K562 (cell line): ENCODE measurements around the gene RBM28. TPM values are rescaled to one million over a fixed set of nuclear protein-coding genes. Genes with fewer than 3 reads are reported as not detected.

ENCODE experiments used
- ATAC-seq: fragments of 200-7000 bp; cut with Tn5 transposase; 3 replicates; pipeline ENCODE4 v1.9.1; 2020; ENCODE audit warnings: moderate library complexity
- BruUV-seq: library from RNA; stranded (reverse); fragments of 400-500 nt; replicated peaks from 2 replicates; lab custom pipeline; 2021; lab: Mats Ljungman, UMichigan
- CTCF ChIA-PET: fragments of 300-600 bp; formaldehyde crosslinking; extraction: SDS; loops from one replicate; lab custom pipeline; 2021; ENCODE audit warnings: low intra/inter-chr PET ratio; lab: Yijun Ruan, JAX
- POLR2A ChIA-PET: fragments of 300-600, 350-650 bp; sonication (Branson Sonifier 250); formaldehyde crosslinking; extraction: SDS; loops from one replicate; lab custom pipeline; 2021; ENCODE audit warnings: antibody characterized with exemption, inconsistent platforms; lab: Yijun Ruan, JAX
- DNase-seq, 4 experiments: peaks; one replicate each; pipeline versions ENCODE4 v3.0.0 to v3.0.0-alpha.2; 2011 to 2018; ENCODE audit warnings: low spot score in 3 of 4, mixed read lengths in 3 of 4; ENCODE audit errors: extremely low read depth in 1 of 4
- FAIRE-seq: peaks from 2 replicates; lab custom pipeline; 2011; peaks lifted over from hg19 to GRCh38; lab: Jason Lieb, UNC
- H2AFZ ChIP-seq: 2 replicates; pipeline ENCODE4 v1.6.0; 2011; ENCODE audit warnings: low read depth, low read length, control low read depth, inconsistent platforms
- H3K27ac ChIP-seq: fragments of 200-600 bp; 3 replicates; pipeline ENCODE4 v1.8.0; 2011; ENCODE audit warnings: low read depth, mild to moderate bottlenecking, control low read depth, inconsistent platforms, low read length, moderate library complexity, mixed read lengths; ENCODE audit errors: extremely low read depth
- H3K27me3 ChIP-seq, 2 experiments: fragments of 300-600 bp in 1 of 2; 2 replicates in 1 of 2; 3 replicates in 1 of 2; pipeline versions ENCODE4 v1.6.0 to v1.8.0; 2011; ENCODE audit warnings: inconsistent platforms in 2 of 2, low read length in 2 of 2, mild to moderate bottlenecking in 1 of 2, mixed read lengths in 1 of 2, moderate library complexity in 1 of 2; ENCODE audit not compliant: control insufficient read depth in 2 of 2, insufficient read depth in 2 of 2
- H3K36me3 ChIP-seq: fragments of 300-600 bp; 3 replicates; pipeline ENCODE4 v1.8.0; 2011; ENCODE audit warnings: mild to moderate bottlenecking, low read length, inconsistent platforms; ENCODE audit not compliant: control insufficient read depth, insufficient read depth
- H3K4me1 ChIP-seq, 2 experiments: fragments of 200-600 bp in 1 of 2; replicated peaks in 1 of 2; 2 replicates in 1 of 2; 3 replicates in 1 of 2; pipeline versions ENCODE4 v1.5.1 to v1.8.0; 2011; ENCODE audit warnings: inconsistent platforms in 2 of 2, low read length in 2 of 2, mild to moderate bottlenecking in 1 of 2, mixed read lengths in 1 of 2, moderate library complexity in 1 of 2; ENCODE audit not compliant: control insufficient read depth in 2 of 2, insufficient read depth in 2 of 2
- H3K4me2 ChIP-seq: 2 replicates; pipeline ENCODE4 v1.6.1; 2011; ENCODE audit warnings: low read length, control low read depth, inconsistent platforms, mixed read lengths; ENCODE audit not compliant: insufficient read depth
- H3K4me3 ChIP-seq: fragments of 200-600 bp; sonication (generic), shearing (Covaris generic); 2 replicates; pipeline ENCODE4 v1.5.1; 2016; ENCODE audit warnings: control low read depth, inconsistent platforms
- H3K79me2 ChIP-seq: fragments of 200-600 bp; 3 replicates; pipeline ENCODE4 v1.8.0; 2011; ENCODE audit warnings: low read length, inconsistent platforms; ENCODE audit not compliant: control insufficient read depth, insufficient read depth
- H3K9ac ChIP-seq, 2 experiments: 2 replicates each; pipeline versions ENCODE4 v1.6.0 to v1.6.1; 2011; ENCODE audit warnings: low read depth in 2 of 2, low read length in 2 of 2, control low read depth in 1 of 2, inconsistent platforms in 1 of 2, mild to moderate bottlenecking in 1 of 2, mixed read lengths in 1 of 2; ENCODE audit not compliant: insufficient read depth in 1 of 2
- H3K9me1 ChIP-seq: one replicate; pipeline ENCODE4 v1.6.0; 2011; ENCODE audit warnings: inconsistent platforms, mild to moderate bottlenecking, low read length, moderate library complexity; ENCODE audit not compliant: control insufficient read depth, insufficient read depth
- H3K9me3 ChIP-seq: replicated peaks from 2 replicates; pipeline ENCODE4 v1.5.1; 2011; ENCODE audit warnings: low read depth, low read length, inconsistent platforms; ENCODE audit not compliant: control insufficient read depth, insufficient read depth
- H4K20me1 ChIP-seq: replicated peaks from 2 replicates; pipeline ENCODE4 v1.6.1; 2011; ENCODE audit warnings: low read length, inconsistent platforms, mixed read lengths; ENCODE audit not compliant: control insufficient read depth, insufficient read depth
- ARID1B ChIP-seq: fragments of 450-650 bp; IDR thresholded peaks from 2 replicates; pipeline ENCODE4 v1.6.1; 2016; ENCODE audit warnings: antibody characterized with exemption, mild to moderate bottlenecking, inconsistent platforms
- ATF7 ChIP-seq: fragments of 450-650 bp; IDR thresholded peaks from 2 replicates; pipeline ENCODE4 v1.7.1; 2014; ENCODE audit warnings: mild to moderate bottlenecking, moderate library complexity
- CTBP1 ChIP-seq: fragments of 450-650 bp; IDR thresholded peaks from 2 replicates; pipeline ENCODE4 v1.6.1; 2016; ENCODE audit warnings: borderline replicate concordance
- GTF2E2 ChIP-seq: fragments of 200-800 bp; sonication (Bioruptor generic); IDR thresholded peaks from 2 replicates; pipeline ENCODE4 v1.6.1; 2016; ENCODE audit warnings: missing genetic modification characterization, missing compliant biosample characterization
- KDM1A ChIP-seq, 2 experiments: fragments of 450-650 bp; IDR thresholded peaks; 2 replicates each; pipeline ENCODE4 v1.6.1; 2016; ENCODE audit warnings: mild to moderate bottlenecking in 2 of 2
- KLF6 ChIP-seq: fragments of 250-450 bp; sonication (Bioruptor Pico); IDR thresholded peaks from 2 replicates; pipeline ENCODE4 v1.4.0; 2020; ENCODE audit warnings: mild to moderate bottlenecking, moderate library complexity, borderline replicate concordance
- NCOA4 ChIP-seq: fragments of 450-650 bp; IDR thresholded peaks from 2 replicates; pipeline ENCODE4 v1.6.1; 2018; ENCODE audit warnings: mild to moderate bottlenecking; ENCODE audit not compliant: partially characterized antibody
- TAF9B ChIP-seq: fragments of 450-650 bp; IDR thresholded peaks from 2 replicates; pipeline ENCODE4 v1.6.1; 2018; ENCODE audit warnings: mild to moderate bottlenecking; ENCODE audit not compliant: partially characterized antibody
- TEAD2 ChIP-seq: fragments of 450-650 bp; IDR thresholded peaks from 2 replicates; pipeline ENCODE4 v1.6.1; 2016; ENCODE audit warnings: missing genetic modification characterization, control low read depth, missing compliant biosample characterization
- TFAM ChIP-seq: fragments of 250-450 bp; sonication (Bioruptor Pico); conservative IDR thresholded peaks from 2 replicates; pipeline ENCODE4 v1.5.0; 2021; ENCODE audit warnings: mild to moderate bottlenecking, moderate library complexity
- WGBS: fragments of 100-300 bp; shearing (Covaris generic); methylation state at CpG from one replicate; pipeline ENCODE4 v1.1.6; 2016; ENCODE audit warnings: low coverage, mixed read lengths; ENCODE audit not compliant: insufficient coverage; ENCODE audit errors: missing lambda C conversion rate; 5-methylcytosine and 5-hydroxymethylcytosine counted together
- in situ Hi-C: fragments of 300-500 bp; cut with MboI; formaldehyde crosslinking; loops from 4 replicates; pipeline ENCODE4 v1.15.0; 2018; ENCODE audit warnings: inconsistent platforms, mixed read lengths
- intact Hi-C: fragments of 100-400 bp; cut with micrococcal nuclease; formaldehyde crosslinking; loops from 2 replicates; pipeline ENCODE4 v1.14.2; 2022
- polyA plus RNA-seq, 8 experiments: library from polyadenylated mRNA; depleted of rRNA in 4 of 8; stranded (reverse) in 5 of 8; unstranded in 3 of 8; fragments of >200 nt; fragmentation: Nextera tagmentation in 2 of 8; fragmentation: Illumina TruSeq in 1 of 8; extraction: Ambion mirVana in 2 of 8; extraction: Trizol in 1 of 8; gene quantifications; 2 replicates each; pipeline versions ENCODE4 v1.2.1 to v1.2.3, GENCODE V29; 2011 to 2014; ENCODE audit warnings: inconsistent platforms in 1 of 8, missing spikeins in 1 of 8
- total RNA-seq, 7 experiments: library from RNA; depleted of rRNA in 6 of 7; stranded (reverse); fragments of >200 nt in 6 of 7; fragmentation: Illumina TruSeq in 2 of 7; extraction: Trizol in 2 of 7; gene quantifications; 2 replicates each; pipeline versions ENCODE4 v1.2.1 to v1.2.3, GENCODE V29; 2011 to 2021; ENCODE audit warnings: low replicate concordance in 1 of 7
- TF ChIP-seq, protein P1 (sequence below): fragments of 150-350 bp; IDR thresholded peaks from 2 replicates; pipeline ENCODE4 v1.6.1; 2014; ENCODE audit warnings: low read depth, mild to moderate bottlenecking, low read length, borderline replicate concordance

Gene RBM28
- total and polyA plus RNA-seq, 9 of the 15 experiments (the other 6 are each of a cell fraction or from before 2014, with no cell fraction given), result 65.8 to 213 (median 138) TPM

DNA sequence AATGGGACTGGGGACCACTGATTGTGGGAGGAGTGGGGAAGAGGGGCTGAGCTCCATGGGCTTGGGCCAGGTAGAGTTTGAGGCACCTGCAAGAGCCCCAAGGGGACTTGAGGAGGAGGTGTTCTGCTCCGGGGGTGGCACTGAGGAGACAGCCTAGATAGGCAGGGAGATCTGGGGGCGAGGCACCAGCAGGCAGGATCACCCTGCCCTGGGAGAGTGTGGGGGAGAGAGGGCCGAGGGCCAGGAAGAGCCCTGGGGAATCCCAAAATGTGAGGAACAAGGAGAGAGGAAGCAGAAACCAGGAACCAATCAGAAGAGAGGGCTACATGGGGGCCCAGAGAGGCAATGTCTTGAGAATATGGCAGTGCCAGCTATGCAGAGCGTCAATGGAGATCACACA is 68.0 kb downstream of the RBM28 start:
- no peak for DNase-seq
- no peak for ATAC-seq
- intact Hi-C loops, result no loop called here
- H3K27ac ChIP-seq, result no peak overlapping the region
- TF ChIP-seq ATF7 (no peak), TFAM (CRISPR knock-in tag) (no peak), NCOA4 (no peak), ARID1B (no peak), TAF9B (no peak), GTF2E2 (tag) (no peak), KDM1A (IDR thresholded peaks at IDR 0.05) (no peak), CTBP1 (no peak), TEAD2 (tag) (no peak), KLF6 (no peak)
- TF ChIP-seq, protein P1, sequence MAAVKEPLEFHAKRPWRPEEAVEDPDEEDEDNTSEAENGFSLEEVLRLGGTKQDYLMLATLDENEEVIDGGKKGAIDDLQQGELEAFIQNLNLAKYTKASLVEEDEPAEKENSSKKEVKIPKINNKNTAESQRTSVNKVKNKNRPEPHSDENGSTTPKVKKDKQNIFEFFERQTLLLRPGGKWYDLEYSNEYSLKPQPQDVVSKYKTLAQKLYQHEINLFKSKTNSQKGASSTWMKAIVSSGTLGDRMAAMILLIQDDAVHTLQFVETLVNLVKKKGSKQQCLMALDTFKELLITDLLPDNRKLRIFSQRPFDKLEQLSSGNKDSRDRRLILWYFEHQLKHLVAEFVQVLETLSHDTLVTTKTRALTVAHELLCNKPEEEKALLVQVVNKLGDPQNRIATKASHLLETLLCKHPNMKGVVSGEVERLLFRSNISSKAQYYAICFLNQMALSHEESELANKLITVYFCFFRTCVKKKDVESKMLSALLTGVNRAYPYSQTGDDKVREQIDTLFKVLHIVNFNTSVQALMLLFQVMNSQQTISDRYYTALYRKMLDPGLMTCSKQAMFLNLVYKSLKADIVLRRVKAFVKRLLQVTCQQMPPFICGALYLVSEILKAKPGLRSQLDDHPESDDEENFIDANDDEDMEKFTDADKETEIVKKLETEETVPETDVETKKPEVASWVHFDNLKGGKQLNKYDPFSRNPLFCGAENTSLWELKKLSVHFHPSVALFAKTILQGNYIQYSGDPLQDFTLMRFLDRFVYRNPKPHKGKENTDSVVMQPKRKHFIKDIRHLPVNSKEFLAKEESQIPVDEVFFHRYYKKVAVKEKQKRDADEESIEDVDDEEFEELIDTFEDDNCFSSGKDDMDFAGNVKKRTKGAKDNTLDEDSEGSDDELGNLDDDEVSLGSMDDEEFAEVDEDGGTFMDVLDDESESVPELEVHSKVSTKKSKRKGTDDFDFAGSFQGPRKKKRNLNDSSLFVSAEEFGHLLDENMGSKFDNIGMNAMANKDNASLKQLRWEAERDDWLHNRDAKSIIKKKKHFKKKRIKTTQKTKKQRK, result no peak
- TF ChIP-seq, all 486 proteins: peak for 0
- Histone ChIP-seq H3K4me3 (no peak overlapping the region), H4K20me1 (no peaks in the 10 kb centered on the region), H3K9ac (no peak overlapping the region), H3K79me2 (no peaks in the 10 kb centered on the region), H3K9me1 (no peaks in the 10 kb centered on the region), H3K4me1 (peaks cover 0 to 17% of the 10 kb centered on the region in 2 experiments; a peak in 2 of 5 replicates), H3K4me2 (no peak overlapping the region), H3K36me3 (no peaks in the 10 kb centered on the region), H3K27me3 (peaks cover 35 to 45% of the 10 kb centered on the region in 2 experiments), H2AFZ (no peak overlapping the region), H3K9me3 (peaks cover 7% of the 10 kb centered on the region)
- POLR2A ChIA-PET, result interaction anchor here (1.2 kb wide), 1 partner anchor 8 kb away, joined by 4 read pairs; no protein-coding TSS in a partner anchor
- WGBS, result 0% methylated on average over 4 of the region's 4 CpGs
- in situ Hi-C loops, result no loop called here
- CTCF ChIA-PET, result no interaction called here
- FAIRE-seq, result no peak
- no TSS peak for BruUV-seq
